Right ventricle myocardium inferior (tissue), 1 donor: ENCODE data around the gene NAPB. TPM values are rescaled to one million over a fixed set of nuclear protein-coding genes. Genes with fewer than 3 reads are reported as not detected.

Source experiments
- ATAC-seq: fragments of 200-7000 bp; cut with Tn5 transposase; one replicate; pipeline ENCODE4 v1.9.1; 2020; ENCODE audit warnings: mild to moderate bottlenecking, moderate library complexity
- DNase-seq: peaks from one replicate; pipeline ENCODE4 v3.0.0; 2021; ENCODE audit errors: missing footprints
- intact Hi-C: fragments of 100-400 bp; cut with DNase I; formaldehyde crosslinking; loops from one replicate; pipeline ENCODE4 v1.11.0; 2022
- total RNA-seq: library from RNA; stranded (reverse); fragmentation: NEBNext Ultra II Directional; extraction: Animal tissue kit (Norgen Biotek cat#: 25700); gene quantifications from one replicate; pipeline ENCODE4 v1.2.1, GENCODE V29; 2021
- donor health status: DM: no; HTN: yes; CAD: no; lungs with severe emphysema.

Gene NAPB
- total RNA-seq, 1 donor from 2014 or later, result 4.7 TPM

GRCh38 chr20:23413862-23414422 lies 7.3 kb downstream of the NAPB start:
- ATAC-seq (no peak), DNase-seq (no peak)
- intact Hi-C loops, result no loop called here

GRCh38 chr20:23412026-23412425 lies 9.3 kb downstream of the NAPB start:
- ATAC-seq (peak; percentile 67), DNase-seq (peak; percentile 50)
- intact Hi-C loops, result no loop called here

GRCh38 chr20:23410916-23411695 lies 10.2 kb downstream of the NAPB start:
- DNase-seq (no peak), ATAC-seq (no peak)
- intact Hi-C loops, result no loop called here

- ATAC-seq (no peak), DNase-seq (no peak)
- intact Hi-C loops, result no loop called here
Measured at GRCh38 chr20:23409800-23410199, 11.5 kb downstream of the NAPB start.

- intact Hi-C loops, result no loop called here
- DNase-seq, result no peak
- no peak for ATAC-seq
Measured at GRCh38 chr20:23408957-23409356, 12.3 kb downstream of the NAPB start.

GRCh38 chr20:23407781-23408464 lies 13.4 kb downstream of the NAPB start:
- ATAC-seq (no peak), DNase-seq (no peak)
- intact Hi-C loops, result no loop called here

- DNase-seq (no peak), ATAC-seq (no peak)
- intact Hi-C loops, result no loop called here
Measured at GRCh38 chr20:23406880-23407279, 14.4 kb downstream of the NAPB start.

- ATAC-seq (peak; percentile 4), DNase-seq (no peak)
- intact Hi-C loops, result loop anchor here (5.0 kb wide), 1 partner anchor 37 kb away; no protein-coding TSS in a partner anchor
Measured at GRCh38 chr20:23404196-23404595, 17.1 kb downstream of the NAPB start.

GRCh38 chr20:23403751-23404150 lies 17.5 kb downstream of the NAPB start:
- intact Hi-C loops, result loop anchor here (5.0 kb wide), 1 partner anchor 36 kb away; no protein-coding TSS in a partner anchor
- ATAC-seq, result no peak
- no peak for DNase-seq

- ATAC-seq (peak; percentile 58), DNase-seq (no peak)
- intact Hi-C loops, result loop anchor here (5.0 kb wide), 1 partner anchor 34 kb away; no protein-coding TSS in a partner anchor
Measured at GRCh38 chr20:23401051-23401450, 20.2 kb downstream of the NAPB start.

GRCh38 chr20:23399568-23400241 lies 21.6 kb downstream of the NAPB start:
- ATAC-seq, result no peak
- intact Hi-C loops, result loop anchor here (5.0 kb wide), 1 partner anchor 32 kb away; no protein-coding TSS in a partner anchor
- DNase-seq, result no peak

GRCh38 chr20:23397961-23398360 lies 23.3 kb downstream of the NAPB start:
- peak; percentile 26 for ATAC-seq
- intact Hi-C loops, result no loop called here
- DNase-seq, result no peak

- intact Hi-C loops, result no loop called here
- DNase-seq (no peak), ATAC-seq (peak; percentile 23)
Measured at GRCh38 chr20:23396950-23397627, 24.2 kb downstream of the NAPB start.

GRCh38 chr20:23393996-23394775 lies 27.1 kb downstream of the NAPB start:
- no peak for ATAC-seq
- no peak for DNase-seq
- intact Hi-C loops, result no loop called here

GRCh38 chr20:23391707-23392310 lies 29.5 kb downstream of the NAPB start:
- intact Hi-C loops, result no loop called here
- ATAC-seq, result no peak
- DNase-seq, result no peak

- no peak for ATAC-seq
- no peak for DNase-seq
- intact Hi-C loops, result no loop called here
Measured at GRCh38 chr20:23390091-23390774, 31.1 kb downstream of the NAPB start.

GRCh38 chr20:23387118-23387443 lies 34.2 kb downstream of the NAPB start:
- no peak for ATAC-seq
- intact Hi-C loops, result no loop called here
- no peak for DNase-seq
